Measurements from ENCODE around the gene PCDHB13. TPM values are rescaled to one million over a fixed set of nuclear protein-coding genes. Genes with fewer than 3 reads are reported as not detected.
"Not testable (repeated sequence)": the region's sequence is repeated elsewhere in the genome, so short reads cannot be mapped to it uniquely, and the experiment has no call there.

PCDHB13 gene
- polyA plus RNA-seq, 3 donors = 0.34 to 1.7 (median 1.3) TPM

GRCh38 chr5:141199359-141200235 lies 14.1 kb upstream of the PCDHB13 start, which contains the start of gene PCDHB11:
PCDHB11 (plus strand) TSS chr5:141199627; CDS start chr5:141199775, 148 bp downstream.
- 25 to 39% (median 27%) methylated on average over 21 of the region's 21 CpGs for WGBS, 3 donors
- no peak within 1 kb of the TSS for H3K27ac ChIP-seq (ENCODE audit: low read depth, low read length)

GRCh38 chr5:141201126-141201525 lies 12.6 kb upstream of the PCDHB13 start:
- not testable (repeated sequence) for H3K27ac ChIP-seq (ENCODE audit: low read depth, low read length)
- WGBS, 3 donors = 21 to 37% (median 36%) methylated on average over 20 to 25 of the region's 38 CpGs

GRCh38 chr5:141201646-141202045 lies 12.1 kb upstream of the PCDHB13 start:
- 29 to 35% (median 32%) methylated on average over 24 to 29 of the region's 35 CpGs for WGBS, 3 donors
- H3K27ac ChIP-seq (ENCODE audit: low read depth, low read length) = not testable (repeated sequence)

- WGBS, 3 donors = 17 to 21% (median 19%) methylated on average over 11 of the region's 11 CpGs
- no peak within 1 kb of the TSS for H3K27ac ChIP-seq (ENCODE audit: low read depth, low read length)
Observed at GRCh38 chr5:141208478-141208877, 5.2 kb upstream of the PCDHB13 start, which contains the start of gene PCDHB12. PCDHB12 (plus strand) TSS chr5:141208719; CDS start chr5:141208908, 189 bp downstream.

- 27 to 41% (median 37%) methylated on average over 35 to 38 of the region's 39 CpGs for WGBS, 3 donors
- H3K27ac ChIP-seq (ENCODE audit: low read depth, low read length) = not testable (repeated sequence)
Observed at GRCh38 chr5:141210281-141210680, 3.4 kb upstream of the PCDHB13 start.

GRCh38 chr5:141210849-141211248 lies 2.9 kb upstream of the PCDHB13 start:
- H3K27ac ChIP-seq (ENCODE audit: low read depth, low read length) = not testable (repeated sequence)
- 21 to 27% (median 27%) methylated on average over 17 to 20 of the region's 27 CpGs for WGBS, 3 donors

- H3K27ac ChIP-seq (ENCODE audit: low read depth, low read length) = not testable (repeated sequence)
- WGBS, 3 donors = 42 to 55% (median 52%) methylated on average over 10 to 11 of the region's 12 CpGs
Observed at GRCh38 chr5:141214583-141214982, 864 bp downstream of the PCDHB13 start.

GRCh38 chr5:141215504-141215903 lies 1.8 kb downstream of the PCDHB13 start:
- WGBS, 3 donors = 28 to 34% (median 31%) methylated on average over 23 to 34 of the region's 40 CpGs
- H3K27ac ChIP-seq (ENCODE audit: low read depth, low read length) = not testable (repeated sequence)

- 34 to 40% (median 35%) methylated on average over 10 to 18 of the region's 26 CpGs for WGBS, 3 donors
Observed at GRCh38 chr5:141216035-141216434, 2.3 kb downstream of the PCDHB13 start.

GRCh38 chr5:141223112-141223783 lies 9.5 kb downstream of the PCDHB13 start, which contains the start of gene PCDHB14:
PCDHB14 (plus strand) TSS chr5:141223343; CDS start chr5:141223506, 163 bp downstream.
- 20 to 30% (median 21%) methylated on average over 15 of the region's 15 CpGs for whole genome bisulfite sequencing, 3 donors

More at GRCh38 chr5:141216035-141216434, 2.3 kb downstream of the PCDHB13 start:
- not testable (repeated sequence) for H3K27ac ChIP-seq (ENCODE audit: low read depth, low read length)

GRCh38 chr5:141224844-141225243 lies 11.1 kb downstream of the PCDHB13 start:
- 16 to 22% (median 21%) methylated on average over 25 to 33 of the region's 40 CpGs for WGBS, 3 donors
- H3K27ac ChIP-seq (ENCODE audit: low read depth, low read length) = not testable (repeated sequence)

More at GRCh38 chr5:141223112-141223783, 9.5 kb downstream of the PCDHB13 start, which contains the start of gene PCDHB14:
- H3K27ac ChIP-seq (ENCODE audit: low read depth, low read length) = no peak within 1 kb of the TSS

GRCh38 chr5:141225421-141225820 lies 11.7 kb downstream of the PCDHB13 start:
- not testable (repeated sequence) for H3K27ac ChIP-seq (ENCODE audit: low read depth, low read length)
- WGBS, 3 donors = 28 to 31% (median 28%) methylated on average over 15 to 30 of the region's 30 CpGs

- WGBS, 3 donors = 4 to 10% (median 8%) methylated on average over 15 of the region's 15 CpGs
- no peak overlapping the region for H3K27ac ChIP-seq (ENCODE audit: low read depth, low read length)
Observed at GRCh38 chr5:141234109-141234667, 20.5 kb downstream of the PCDHB13 start.

- not testable (repeated sequence) for H3K27ac ChIP-seq (ENCODE audit: low read depth, low read length)
- 22 to 28% (median 24%) methylated on average over 40 of the region's 40 CpGs for WGBS, 3 donors
Observed at GRCh38 chr5:141235922-141236321, 22.2 kb downstream of the PCDHB13 start.

GRCh38 chr5:141236516-141237313 lies 23.0 kb downstream of the PCDHB13 start:
- H3K27ac ChIP-seq (ENCODE audit: low read depth, low read length) = no peak overlapping the region
- 19 to 20% (median 19%) methylated on average over 29 to 32 of the region's 32 CpGs for WGBS, 3 donors

- WGBS, 3 donors = 19 to 29% (median 22%) methylated on average over 43 of the region's 43 CpGs
- H3K27ac ChIP-seq (ENCODE audit: low read depth, low read length) = no peak overlapping the region
Observed at GRCh38 chr5:141241496-141241895, 27.8 kb downstream of the PCDHB13 start.

GRCh38 chr5:141245250-141245717 lies 31.6 kb downstream of the PCDHB13 start, which contains the start of gene PCDHB15:
PCDHB15 (plus strand) TSS chr5:141245395; CDS start chr5:141245579, 184 bp downstream.
- WGBS, 3 donors = 7 to 10% (median 7%) methylated on average over 16 of the region's 16 CpGs
- H3K27ac ChIP-seq (ENCODE audit: low read depth, low read length) = no peak within 1 kb of the TSS

GRCh38 chr5:141246971-141247370 lies 33.3 kb downstream of the PCDHB13 start:
- WGBS, 3 donors = 34 to 43% (median 42%) methylated on average over 19 to 32 of the region's 42 CpGs
- H3K27ac ChIP-seq (ENCODE audit: low read depth, low read length) = not testable (repeated sequence)

Data from adipose tissue (tissue), 3 donors.